Gastroesophageal sphincter (tissue), 4 donors: ENCODE data around the gene CD46. TPM values are rescaled to one million over a fixed set of nuclear protein-coding genes. Genes with fewer than 3 reads are reported as not detected.

Experiments used
- ATAC-seq: fragments of 150-250 bp; one replicate; pipeline ENCODE4 v1.9.1; 2016; ENCODE audit warnings: mild to moderate bottlenecking, moderate library complexity
- H3K27ac ChIP-seq, 4 donors: fragments of 200-600 bp; sonication (generic) in 3 of 4; 1 replicate in 3 of 4; 2 replicates in 1 of 4; pipeline ENCODE4 v1.5.1; 2016 to 2019
- H3K27me3 ChIP-seq: fragments of 200-600 bp; sonication (generic); one replicate; pipeline ENCODE4 v1.5.1; 2019
- H3K36me3 ChIP-seq, 2 donors: fragments of 200-600 bp; sonication (generic); one replicate each; pipeline ENCODE4 v1.5.1; 2019; ENCODE audit warnings: control low read depth in 1 of 2
- H3K4me1 ChIP-seq, 3 donors: fragments of 200-600 bp; sonication (generic); 1 replicate in 2 of 3; 2 replicates in 1 of 3; pipeline ENCODE4 v1.5.1; 2016 to 2019; ENCODE audit warnings: control low read depth in 2 of 3
- H3K4me3 ChIP-seq, 2 donors: fragments of 200-600 bp; sonication (generic); one replicate each; pipeline ENCODE4 v1.5.1; 2019; ENCODE audit warnings: mild to moderate bottlenecking in 1 of 2, moderate library complexity in 1 of 2
- H3K9me3 ChIP-seq, 3 donors: fragments of 200-600 bp; sonication (generic); one replicate each; pipeline ENCODE4 v1.5.1; 2017 to 2019; ENCODE audit warnings: control low read depth in 2 of 3
- EP300 ChIP-seq: sonication (generic); formaldehyde crosslinking; IDR thresholded peaks from one replicate; pipeline ENCODE4 v1.6.1; 2017; ENCODE audit warnings: antibody characterized with exemption, mild to moderate bottlenecking
- POLR2A ChIP-seq, 2 donors: fragments of 450-650 bp; IDR thresholded peaks; one replicate each; pipeline ENCODE4 v1.6.1; 2017; ENCODE audit warnings: antibody characterized with exemption in 2 of 2, mild to moderate bottlenecking in 2 of 2, moderate library complexity in 1 of 2
- POLR2AphosphoS5 ChIP-seq: sonication (generic); formaldehyde crosslinking; IDR thresholded peaks from one replicate; pipeline ENCODE4 v1.6.1; 2017; ENCODE audit warnings: antibody characterized with exemption
- WGBS, 2 donors: methylation state at CpG; one replicate each; pipeline ENCODE4 v1.1.5; 2018; ENCODE audit warnings: low coverage in 1 of 2; 5-methylcytosine and 5-hydroxymethylcytosine counted together
- total RNA-seq, 4 donors: library from RNA; depleted of rRNA; stranded (reverse); fragments of >200 nt; gene quantifications; one replicate each; pipeline ENCODE4 v1.1.0, GENCODE V29; 2016
- TF ChIP-seq, protein P1 (sequence below), 4 experiments: fragments of 200-600 bp in 2 of 4; fragments of 450-650 bp in 2 of 4; sonication (generic) in 1 of 4; IDR thresholded peaks; one replicate each; pipeline ENCODE4 v1.5.1; 2017 to 2019; ENCODE audit warnings: antibody characterized with exemption in 4 of 4, mild to moderate bottlenecking in 2 of 4, moderate library complexity in 2 of 4

Gene CD46
- total RNA-seq, 4 donors from 2014 or later, result 69.1 to 117 (median 98.6) TPM

DNA sequence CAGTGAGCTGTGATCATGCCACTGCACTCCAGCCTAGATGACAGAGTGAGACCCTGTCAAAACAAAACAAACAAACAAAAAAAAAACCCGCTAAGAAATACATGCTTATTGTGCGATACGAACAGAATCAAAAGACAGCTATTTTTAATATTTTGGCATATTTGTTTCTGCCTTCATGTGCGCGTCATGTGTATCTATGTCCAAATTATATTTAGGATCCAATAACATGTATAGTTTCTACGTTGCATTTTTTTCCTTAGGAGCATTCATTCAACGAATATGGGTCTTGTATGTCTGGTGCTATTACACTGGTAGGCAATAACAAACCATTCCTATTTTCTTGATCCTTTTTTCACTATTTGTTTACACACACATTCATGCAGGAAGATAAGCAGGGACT lies 1.8 kb downstream of the CD46 start:
- Histone ChIP-seq H3K36me3 (peaks cover 0 to 19% of the 10 kb centered on the region in 2 donors), H3K4me3 (peak overlapping the region in 1 of 2 donors; percentile 89), H3K27me3 (no peaks in the 10 kb centered on the region), H3K27ac (no peak overlapping the region), H3K9me3 (no peaks in the 10 kb centered on the region), H3K4me1 (peaks cover 4 to 56% (median 18%) of the 10 kb centered on the region in 3 donors)
- ATAC-seq, result no peak
- TF ChIP-seq EP300, result no peak
- no peak for TF ChIP-seq POLR2AphosphoS5
- TF ChIP-seq POLR2A (IDR thresholded peaks at IDR 0.05), result no peak
- TF ChIP-seq, protein P1, sequence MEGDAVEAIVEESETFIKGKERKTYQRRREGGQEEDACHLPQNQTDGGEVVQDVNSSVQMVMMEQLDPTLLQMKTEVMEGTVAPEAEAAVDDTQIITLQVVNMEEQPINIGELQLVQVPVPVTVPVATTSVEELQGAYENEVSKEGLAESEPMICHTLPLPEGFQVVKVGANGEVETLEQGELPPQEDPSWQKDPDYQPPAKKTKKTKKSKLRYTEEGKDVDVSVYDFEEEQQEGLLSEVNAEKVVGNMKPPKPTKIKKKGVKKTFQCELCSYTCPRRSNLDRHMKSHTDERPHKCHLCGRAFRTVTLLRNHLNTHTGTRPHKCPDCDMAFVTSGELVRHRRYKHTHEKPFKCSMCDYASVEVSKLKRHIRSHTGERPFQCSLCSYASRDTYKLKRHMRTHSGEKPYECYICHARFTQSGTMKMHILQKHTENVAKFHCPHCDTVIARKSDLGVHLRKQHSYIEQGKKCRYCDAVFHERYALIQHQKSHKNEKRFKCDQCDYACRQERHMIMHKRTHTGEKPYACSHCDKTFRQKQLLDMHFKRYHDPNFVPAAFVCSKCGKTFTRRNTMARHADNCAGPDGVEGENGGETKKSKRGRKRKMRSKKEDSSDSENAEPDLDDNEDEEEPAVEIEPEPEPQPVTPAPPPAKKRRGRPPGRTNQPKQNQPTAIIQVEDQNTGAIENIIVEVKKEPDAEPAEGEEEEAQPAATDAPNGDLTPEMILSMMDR (IDR thresholded peaks at IDR 0.05), result no peak
- 71 to 74% methylated on average over 6 to 7 of the region's 7 CpGs for WGBS, 2 donors

DNA sequence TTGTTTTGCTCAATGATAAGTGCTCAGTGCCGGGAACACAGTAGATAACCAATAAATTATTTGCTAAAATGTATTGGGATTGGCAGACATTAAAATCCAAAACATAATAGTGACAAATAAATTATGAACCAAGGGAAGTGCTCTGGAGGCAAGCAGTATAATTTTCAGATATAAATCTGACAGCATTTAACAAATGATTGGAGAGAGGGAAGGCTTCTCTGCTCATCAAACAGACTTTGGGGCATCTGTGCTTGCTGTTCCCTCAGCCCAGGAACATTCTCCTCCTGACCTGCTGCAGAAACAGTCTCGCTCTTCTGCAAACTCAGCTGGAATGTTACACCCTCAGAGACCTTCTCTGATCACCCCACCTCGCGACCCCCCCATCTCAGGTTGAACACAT lies 2.2 kb downstream of the CD46 start:
- Histone ChIP-seq H3K36me3 (peaks cover 0 to 22% of the 10 kb centered on the region in 2 donors), H3K9me3 (no peaks in the 10 kb centered on the region), H3K4me3 (no peak overlapping the region), H3K4me1 (peaks cover 4 to 56% (median 18%) of the 10 kb centered on the region in 3 donors), H3K27ac (no peak overlapping the region), H3K27me3 (no peaks in the 10 kb centered on the region)
- 46 to 48% methylated on average over 4 of the region's 4 CpGs for WGBS, 2 donors
- no peak for ATAC-seq
- TF ChIP-seq, protein P1 (IDR thresholded peaks at IDR 0.05), result no peak
- TF ChIP-seq EP300, result no peak
- TF ChIP-seq POLR2A (IDR thresholded peaks at IDR 0.05), result no peak
- TF ChIP-seq POLR2AphosphoS5, result no peak

DNA sequence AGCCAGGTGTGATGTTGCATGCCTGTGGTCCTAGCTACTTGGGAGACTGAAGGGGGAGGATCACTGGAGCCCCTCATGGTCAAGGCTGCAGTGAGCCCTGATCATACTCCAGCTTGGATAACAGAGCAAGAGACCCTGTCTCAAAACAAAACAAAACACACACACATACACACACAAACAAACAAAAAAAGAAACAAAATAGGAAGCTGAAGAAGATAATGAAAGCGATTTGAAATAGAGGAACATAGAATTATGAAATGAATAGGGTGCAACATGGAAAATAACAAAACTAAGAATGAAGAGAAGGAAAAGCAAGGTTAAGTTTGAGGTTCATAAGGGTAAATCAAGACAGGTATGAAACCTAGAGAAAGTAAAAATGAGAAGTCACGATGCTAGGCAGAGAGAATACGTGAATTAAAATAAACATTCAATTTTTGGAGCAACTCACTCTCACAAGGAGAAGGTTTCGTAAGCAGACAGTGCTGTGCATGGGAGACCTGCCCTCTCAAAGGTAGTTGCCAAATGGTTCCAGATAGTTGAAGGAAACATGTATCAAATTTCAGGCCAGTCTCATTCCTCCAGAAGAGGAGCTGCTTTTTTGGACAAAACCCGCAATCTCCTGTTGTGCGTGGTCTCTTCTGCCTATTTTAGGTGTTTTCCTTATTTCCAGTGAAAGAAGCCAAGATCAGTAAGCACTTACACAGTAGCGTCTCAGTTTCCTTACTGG lies 3.3 kb downstream of the CD46 start:
- Histone ChIP-seq H3K36me3 (peaks cover 0 to 33% of the 10 kb centered on the region in 2 donors), H3K4me3 (no peak overlapping the region), H3K27ac (no peak overlapping the region), H3K4me1 (peaks cover 4 to 54% (median 18%) of the 10 kb centered on the region in 3 donors), H3K9me3 (no peaks in the 10 kb centered on the region), H3K27me3 (no peaks in the 10 kb centered on the region)
- 66 to 70% methylated on average over 5 to 7 of the region's 7 CpGs for WGBS, 2 donors
- ATAC-seq, result no peak
- TF ChIP-seq POLR2A (IDR thresholded peaks at IDR 0.05), result no peak
- no peak for TF ChIP-seq EP300
- TF ChIP-seq, protein P1 (IDR thresholded peaks at IDR 0.05), result no peak
- TF ChIP-seq POLR2AphosphoS5, result no peak

DNA sequence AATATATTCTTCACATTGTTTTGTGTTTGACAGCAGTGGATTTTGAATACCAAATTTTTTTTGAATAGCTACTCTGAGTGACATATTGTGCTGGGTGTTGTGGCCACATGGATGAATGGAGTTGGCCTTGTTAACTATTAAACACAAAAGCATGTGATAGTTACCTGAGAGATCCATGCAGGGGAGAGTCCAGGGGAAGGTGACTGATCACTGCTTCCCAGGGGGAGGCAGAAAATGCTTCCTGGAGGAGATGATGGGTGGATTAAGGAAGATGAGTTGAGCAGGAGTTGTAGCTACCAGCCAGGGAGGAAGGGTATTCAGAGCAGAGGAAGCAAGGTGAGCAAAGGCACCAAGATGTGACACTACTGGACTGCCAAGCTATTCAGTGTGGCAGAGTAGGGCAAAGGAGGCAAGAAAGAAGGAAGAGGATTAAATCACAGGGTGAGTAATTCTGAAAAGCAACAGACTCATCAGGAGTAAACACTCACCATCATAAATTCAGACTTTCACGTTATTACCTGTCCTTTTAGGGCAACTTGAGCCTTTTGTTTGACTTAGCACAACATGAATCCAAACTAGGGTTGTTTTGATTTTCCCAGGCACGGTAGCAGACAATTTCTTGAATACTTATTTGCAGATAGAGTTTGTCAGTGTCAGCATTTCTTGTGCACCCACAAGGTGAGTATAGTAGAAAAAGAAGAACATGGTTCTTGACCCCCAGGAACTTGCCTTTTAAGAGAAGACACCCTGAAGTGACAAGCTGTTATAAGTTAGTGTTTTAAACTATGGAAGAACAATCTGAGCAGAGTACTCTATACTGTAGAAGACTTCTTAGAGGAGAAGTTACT lies 4.2 kb downstream of the CD46 start:
- no peak overlapping the region for H3K4me3 ChIP-seq
- H3K9me3 ChIP-seq, result no peaks in the 10 kb centered on the region
- no peak overlapping the region for H3K27ac ChIP-seq
- no peak for ATAC-seq
- no peaks in the 10 kb centered on the region for H3K27me3 ChIP-seq
- peaks cover 4 to 45% (median 15%) of the 10 kb centered on the region in 3 donors for H3K4me1 ChIP-seq
- peaks cover 0 to 43% of the 10 kb centered on the region in 2 donors for H3K36me3 ChIP-seq
- 37 to 43% methylated on average over 2 of the region's 2 CpGs for WGBS, 2 donors
- TF ChIP-seq, protein P1 (IDR thresholded peaks at IDR 0.05), result no peak
- TF ChIP-seq EP300 (no peak), POLR2A (IDR thresholded peaks at IDR 0.05) (no peak), POLR2AphosphoS5 (no peak)
